ENCODE data around the gene BST1. TPM values are rescaled to one million over a fixed set of nuclear protein-coding genes. Genes with fewer than 3 reads are reported as not detected.

BST1 gene
- total and polyA plus RNA-seq, 10 of the 15 experiments (the other 5 are each of a cell fraction or from before 2014, with no cell fraction given), result 0.04 to 0.42 (median 0.11) TPM; not detected in 1

DNA sequence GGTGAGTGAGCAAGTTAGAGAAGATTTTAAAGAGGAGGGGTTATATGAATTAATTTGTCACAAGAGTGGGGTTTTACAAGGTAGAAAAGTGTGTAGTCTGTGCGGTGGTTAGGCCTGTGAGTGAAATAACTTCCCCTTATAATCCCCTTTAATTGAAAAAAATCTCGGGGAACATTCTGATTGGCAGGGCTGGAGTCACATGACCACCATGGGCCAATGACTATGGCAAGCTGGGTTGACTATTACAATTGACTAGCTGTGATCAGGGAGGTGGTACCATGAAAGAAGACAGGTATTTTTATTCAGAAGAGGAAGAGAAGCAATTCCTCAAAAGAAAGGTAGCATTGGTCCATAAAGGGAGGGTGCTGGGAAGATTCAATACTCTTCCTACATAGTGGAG, 48.3 kb downstream of the BST1 start:
- no TSS peak for BruUV-seq (replicated peaks)
- TF ChIP-seq ETV6 (conservative IDR thresholded peaks at IDR 0.05 in 1 of 2, IDR thresholded peaks at IDR 0.05 in 1 of 2; ENCODE audit: borderline replicate concordance in 1 of 2, low read depth in 1 of 2) (no peak), NFYB (IDR thresholded peaks at IDR 0.05; ENCODE audit: insufficient read depth, low read depth, low read length) (peak; percentile 58)
- H3K36me3 ChIP-seq (ENCODE audit: control insufficient read depth in 2 of 2, insufficient read depth in 2 of 2, low read length in 1 of 2), result no peaks in the 10 kb centered on the region
- no peaks in the 10 kb centered on the region for H3K9me3 ChIP-seq (replicated peaks; ENCODE audit: control insufficient read depth, insufficient read depth, low read length)
- ChIA-PET CTCF (interaction anchor here (0.7 to 1.2 kb wide), 2 partner anchors 9 to 13 kb away, joined by 3 to 4 read pairs; no protein-coding TSS in a partner anchor), SMC1A (ENCODE audit: uncharacterized antibody, unreplicated experiment) (interaction anchor here (0.8 to 1.7 kb wide), 4 partner anchors 11 to 54 kb away, joined by 4 to 5 read pairs (median 4); no protein-coding TSS in a partner anchor), POLR2A (no interaction called here), RAD21 (ENCODE audit: unreplicated experiment) (no interaction called here)
- H3K4me2 ChIP-seq (ENCODE audit: control insufficient read depth, insufficient read depth), result no peak overlapping the region
- no peaks in the 10 kb centered on the region for H3K79me2 ChIP-seq (ENCODE audit: control insufficient read depth, insufficient read depth, low read length)
- intact Hi-C loops (cut with micrococcal nuclease; ENCODE audit: unreplicated experiment) (no loop called here), in situ Hi-C loops (cut with MboI) (no loop called here)
- H3K9ac ChIP-seq (ENCODE audit: control insufficient read depth, insufficient read depth, low read length), result no peak overlapping the region
- H3K27ac ChIP-seq (ENCODE audit: control insufficient read depth, insufficient read depth), result no peak overlapping the region
- H3K4me1 ChIP-seq (ENCODE audit: control insufficient read depth, insufficient read depth, low read length), result peaks cover 6% of the 10 kb centered on the region
- H3K27me3 ChIP-seq (replicated peaks in 1 of 2; ENCODE audit: control insufficient read depth in 2 of 2, insufficient read depth in 2 of 2, low read length in 1 of 2), result no peaks in the 10 kb centered on the region
- no peak for DNase-seq (ENCODE audit: low read depth, low spot score)
- 44% methylated on average over 2 of the region's 2 CpGs for WGBS (ENCODE audit: insufficient coverage, insufficient replicate concordance, low lambda C conversion rate, missing lambda C conversion rate)
- H3K4me3 ChIP-seq, result no peak overlapping the region
- ATAC-seq, result no peak
- no peak overlapping the region for H2AFZ ChIP-seq (ENCODE audit: control insufficient read depth, low read depth, low read length)
- no peaks in the 10 kb centered on the region for H4K20me1 ChIP-seq (ENCODE audit: control insufficient read depth, insufficient read depth)
- no peak for FAIRE-seq

DNA sequence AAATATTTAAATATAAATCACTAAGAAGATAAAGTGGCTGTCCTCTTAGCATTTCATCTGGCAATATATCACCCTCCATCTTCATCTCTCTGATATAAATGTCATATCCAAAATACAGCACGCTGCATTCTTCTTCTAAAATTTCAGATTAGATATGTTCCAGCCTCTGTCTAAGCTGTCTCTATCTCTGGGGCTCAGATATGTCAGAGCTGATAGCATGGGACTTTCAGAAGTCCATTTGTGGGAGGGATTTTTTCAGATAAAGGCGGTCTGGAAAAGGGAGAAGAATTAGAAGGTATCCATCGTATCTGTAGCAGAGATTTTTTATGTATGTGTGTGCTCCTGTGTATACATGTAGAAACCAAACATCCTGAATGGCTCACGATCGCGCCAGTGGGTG, 50.2 kb downstream of the BST1 start:
- no peak overlapping the region for H3K9ac ChIP-seq (ENCODE audit: control insufficient read depth, insufficient read depth, low read length)
- H3K9me3 ChIP-seq (replicated peaks; ENCODE audit: control insufficient read depth, insufficient read depth, low read length), result no peaks in the 10 kb centered on the region
- H3K4me1 ChIP-seq (ENCODE audit: control insufficient read depth, insufficient read depth, low read length), result peaks cover 18% of the 10 kb centered on the region
- no peaks in the 10 kb centered on the region for H3K27me3 ChIP-seq (replicated peaks in 1 of 2; ENCODE audit: control insufficient read depth in 2 of 2, insufficient read depth in 2 of 2, low read length in 1 of 2)
- no peaks in the 10 kb centered on the region for H3K36me3 ChIP-seq (ENCODE audit: control insufficient read depth in 2 of 2, insufficient read depth in 2 of 2, low read length in 1 of 2)
- ChIA-PET SMC1A (ENCODE audit: uncharacterized antibody, unreplicated experiment) (interaction anchor here (0.8 to 5.5 kb wide), 4 partner anchors 15 to 510 kb away, joined by 3 to 83 read pairs (median 4); no protein-coding TSS in a partner anchor), CTCF (interaction anchor here (1.1 to 1.3 kb wide), 3 partner anchors 20 to 53 kb away, joined by 3 read pairs; no protein-coding TSS in a partner anchor), RAD21 (ENCODE audit: unreplicated experiment) (interaction anchor here (1.4 to 1.6 kb wide), 2 partner anchors 203 to 512 kb away, joined by 3 read pairs; no protein-coding TSS in a partner anchor), POLR2A (no interaction called here)
- no peak for TF ChIP-seq BHLHE40 (IDR thresholded peaks at IDR 0.05; ENCODE audit: borderline replicate concordance in 1 of 2, low read depth in 2 of 2, low read length in 1 of 2)
- no peak for TF ChIP-seq NR2F1 (conservative IDR thresholded peaks at IDR 0.05)
- TF ChIP-seq POLR2AphosphoS5 (IDR thresholded peaks at IDR 0.05; ENCODE audit: low read length), result no peak
- TF ChIP-seq RAD51 (IDR thresholded peaks at IDR 0.05), result no peak
- no peak for TF ChIP-seq BCLAF1 (IDR thresholded peaks at IDR 0.05)
- TF ChIP-seq ZNF24 (IDR thresholded peaks at IDR 0.05), result no peak
- WGBS (ENCODE audit: insufficient coverage, insufficient replicate concordance, low lambda C conversion rate, missing lambda C conversion rate), result 77% methylated on average over 6 of the region's 6 CpGs
- no peak for DNase-seq (ENCODE audit: low read depth, low spot score)
- H3K27ac ChIP-seq (ENCODE audit: control insufficient read depth, insufficient read depth), result no peak overlapping the region
- H2AFZ ChIP-seq (ENCODE audit: control insufficient read depth, low read depth, low read length), result no peak overlapping the region
- FAIRE-seq, result no peak
- H3K79me2 ChIP-seq (ENCODE audit: control insufficient read depth, insufficient read depth, low read length), result no peaks in the 10 kb centered on the region
- no peak for ATAC-seq
- in situ Hi-C loops (cut with MboI), result no loop called here
- intact Hi-C loops (cut with micrococcal nuclease; ENCODE audit: unreplicated experiment), result no loop called here
- no peak overlapping the region for H3K4me3 ChIP-seq
- H4K20me1 ChIP-seq (ENCODE audit: control insufficient read depth, insufficient read depth), result no peaks in the 10 kb centered on the region
- H3K4me2 ChIP-seq (ENCODE audit: control insufficient read depth, insufficient read depth), result no peak overlapping the region
- BruUV-seq (replicated peaks), result no TSS peak
